HG02763 (cell line): Measurements from ENCODE around the gene TAF4.
"Not testable (repeated sequence)": the region's sequence is repeated elsewhere in the genome, so short reads cannot be mapped to it uniquely, and the experiment has no call there.

Source experiments
- ATAC-seq: cut with Tn5 transposase; IDR thresholded peaks from one replicate; pipeline ENCODE4 v1.9.1; 2021; ENCODE audit warnings: mild to moderate bottlenecking, moderate library complexity; ENCODE audit not compliant: unreplicated experiment

TAF4 gene, protein sequence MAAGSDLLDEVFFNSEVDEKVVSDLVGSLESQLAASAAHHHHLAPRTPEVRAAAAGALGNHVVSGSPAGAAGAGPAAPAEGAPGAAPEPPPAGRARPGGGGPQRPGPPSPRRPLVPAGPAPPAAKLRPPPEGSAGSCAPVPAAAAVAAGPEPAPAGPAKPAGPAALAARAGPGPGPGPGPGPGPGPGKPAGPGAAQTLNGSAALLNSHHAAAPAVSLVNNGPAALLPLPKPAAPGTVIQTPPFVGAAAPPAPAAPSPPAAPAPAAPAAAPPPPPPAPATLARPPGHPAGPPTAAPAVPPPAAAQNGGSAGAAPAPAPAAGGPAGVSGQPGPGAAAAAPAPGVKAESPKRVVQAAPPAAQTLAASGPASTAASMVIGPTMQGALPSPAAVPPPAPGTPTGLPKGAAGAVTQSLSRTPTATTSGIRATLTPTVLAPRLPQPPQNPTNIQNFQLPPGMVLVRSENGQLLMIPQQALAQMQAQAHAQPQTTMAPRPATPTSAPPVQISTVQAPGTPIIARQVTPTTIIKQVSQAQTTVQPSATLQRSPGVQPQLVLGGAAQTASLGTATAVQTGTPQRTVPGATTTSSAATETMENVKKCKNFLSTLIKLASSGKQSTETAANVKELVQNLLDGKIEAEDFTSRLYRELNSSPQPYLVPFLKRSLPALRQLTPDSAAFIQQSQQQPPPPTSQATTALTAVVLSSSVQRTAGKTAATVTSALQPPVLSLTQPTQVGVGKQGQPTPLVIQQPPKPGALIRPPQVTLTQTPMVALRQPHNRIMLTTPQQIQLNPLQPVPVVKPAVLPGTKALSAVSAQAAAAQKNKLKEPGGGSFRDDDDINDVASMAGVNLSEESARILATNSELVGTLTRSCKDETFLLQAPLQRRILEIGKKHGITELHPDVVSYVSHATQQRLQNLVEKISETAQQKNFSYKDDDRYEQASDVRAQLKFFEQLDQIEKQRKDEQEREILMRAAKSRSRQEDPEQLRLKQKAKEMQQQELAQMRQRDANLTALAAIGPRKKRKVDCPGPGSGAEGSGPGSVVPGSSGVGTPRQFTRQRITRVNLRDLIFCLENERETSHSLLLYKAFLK

DNA sequence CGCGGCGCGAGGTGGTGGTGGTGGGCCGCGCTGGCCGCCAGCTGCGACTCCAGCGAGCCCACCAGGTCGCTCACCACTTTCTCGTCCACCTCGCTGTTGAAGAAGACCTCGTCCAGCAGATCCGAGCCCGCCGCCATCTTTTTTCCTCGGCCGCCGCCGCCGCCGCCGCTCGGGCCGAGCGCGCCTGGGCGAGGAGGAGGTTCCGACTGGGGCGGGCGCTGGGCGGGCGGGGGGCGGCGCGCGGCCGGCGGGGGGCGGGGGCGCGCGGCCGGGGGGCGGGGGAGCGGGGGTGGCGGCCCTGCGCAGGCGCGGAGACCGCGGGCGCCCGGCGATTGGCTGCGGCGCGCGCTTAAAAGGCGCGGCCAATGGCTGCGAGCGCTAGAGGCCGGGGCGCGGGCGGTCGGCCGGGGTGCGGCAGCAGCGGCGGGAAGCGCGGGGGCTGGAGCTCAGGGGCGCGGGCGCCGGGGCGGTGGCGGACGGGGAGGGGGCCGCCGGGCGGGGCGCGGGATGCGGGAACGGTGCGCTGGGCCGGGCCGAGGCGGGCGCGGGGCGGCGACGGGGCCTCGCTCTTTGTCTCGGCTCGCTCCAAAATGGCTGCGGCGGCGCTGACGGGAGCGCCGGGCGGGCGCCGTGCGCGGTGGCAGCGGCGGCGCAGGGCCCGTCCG lies at the start of gene TAF4:
Gene TAF4 (minus strand): TSS at position 208 of the 665 bp plus-strand sequence. CDS start 71 bp downstream, at position 137.
- ATAC-seq, result peak; percentile 76

DNA sequence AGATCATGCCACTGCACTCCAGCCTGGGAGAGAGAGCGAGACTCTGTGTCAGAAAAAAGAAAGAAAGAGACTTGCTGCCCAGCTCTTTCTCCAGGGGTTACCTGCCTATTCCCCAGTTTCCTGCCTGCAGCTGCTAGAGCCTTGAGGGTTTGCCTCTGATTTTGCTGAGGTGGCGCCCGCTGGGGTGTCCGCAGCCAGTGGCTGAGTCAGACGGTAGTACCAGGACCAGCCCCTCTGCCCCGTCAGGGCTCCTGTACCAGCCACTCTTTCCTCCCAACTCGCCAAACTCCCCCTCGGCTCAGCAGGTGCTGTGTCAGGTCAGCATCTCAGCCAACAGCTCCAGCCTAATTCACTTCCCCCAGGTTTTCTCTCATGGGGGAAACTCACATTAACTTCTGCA lies 49.2 kb upstream of the TAF4 start:
- ATAC-seq, result no peak

DNA sequence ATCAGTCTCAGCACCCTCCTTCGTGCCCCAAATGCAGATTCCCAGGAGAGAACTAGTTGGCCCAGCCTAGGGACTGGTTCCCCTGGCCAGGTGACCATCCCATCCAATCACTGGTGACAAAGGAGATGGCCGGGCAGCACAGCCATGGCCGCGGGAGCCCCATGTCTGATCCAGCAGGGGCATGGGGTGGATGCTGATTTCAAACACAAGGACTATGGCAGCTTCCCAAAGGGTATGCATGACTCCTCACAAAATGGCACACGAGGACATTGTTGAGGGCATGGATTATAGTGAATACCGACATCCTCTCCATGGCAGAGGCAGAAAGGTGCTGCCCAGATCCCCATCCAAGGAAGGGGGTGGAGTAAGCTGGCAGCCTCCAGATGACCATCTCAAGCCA lies 46.7 kb upstream of the TAF4 start:
- ATAC-seq, result no peak

DNA sequence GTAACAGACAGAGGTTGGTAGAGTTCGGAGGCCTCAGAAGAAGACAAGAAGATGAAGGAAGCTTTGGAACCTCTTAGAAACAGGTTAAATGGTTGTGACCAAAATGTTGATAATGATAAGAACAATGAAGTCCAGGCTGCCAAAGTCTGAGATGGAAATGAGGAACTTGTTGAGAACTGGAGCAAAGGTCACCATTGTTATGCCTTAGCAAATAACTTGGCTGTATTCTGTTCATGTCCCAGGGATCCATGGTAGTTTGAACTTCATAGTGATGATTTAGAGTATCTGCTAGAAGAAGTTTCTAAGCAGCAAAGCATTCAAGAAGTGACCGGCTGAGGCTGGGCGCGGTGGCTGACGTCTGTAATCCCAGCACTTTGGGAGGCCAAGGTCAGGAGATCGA lies 45.5 kb upstream of the TAF4 start:
- no peak for ATAC-seq

DNA sequence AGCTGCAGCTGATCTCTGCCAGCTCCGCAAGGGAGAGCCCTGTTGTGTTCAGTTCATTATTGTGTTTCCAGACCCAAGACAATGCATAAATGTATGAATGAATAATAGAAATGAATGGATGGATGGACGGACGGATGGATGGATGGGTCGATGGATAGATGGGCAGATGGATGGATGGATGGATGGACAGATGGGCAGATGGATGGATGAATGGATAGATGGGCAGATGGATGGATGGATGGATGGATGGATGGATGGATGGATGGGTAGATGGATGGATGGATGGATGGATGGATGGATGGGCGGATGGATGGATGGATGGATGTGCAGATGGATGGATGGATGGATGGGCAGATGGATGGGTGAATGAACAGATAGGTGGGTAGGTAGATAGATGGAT lies 39.9 kb upstream of the TAF4 start:
- no peak for ATAC-seq

DNA sequence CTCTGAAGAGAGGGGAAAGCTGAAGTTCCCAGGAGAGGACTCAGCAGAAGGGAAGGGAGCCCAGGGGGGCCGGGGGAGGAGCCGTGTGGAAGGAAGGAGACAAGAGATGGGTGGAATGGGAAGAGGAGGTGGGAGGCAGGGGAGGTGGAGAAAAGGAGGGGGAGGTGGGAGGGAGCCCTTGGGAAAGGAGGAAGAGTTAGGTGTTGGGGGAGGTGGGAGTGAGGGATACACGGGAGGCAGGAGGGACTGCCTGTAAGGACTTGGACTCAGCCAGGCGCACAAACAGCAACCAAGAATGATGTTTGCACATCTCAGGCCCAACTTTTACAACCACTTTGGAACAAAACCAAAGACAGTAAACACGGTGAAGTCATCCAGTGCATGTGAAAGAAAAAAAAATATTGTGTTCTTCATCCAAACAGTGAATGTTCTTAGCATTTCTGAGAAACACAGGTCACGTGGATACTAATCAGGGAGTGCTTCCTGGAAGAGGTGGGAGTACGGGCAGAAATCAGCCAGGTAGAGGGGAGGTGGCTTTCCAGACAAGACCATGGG lies 39.2 kb upstream of the TAF4 start:
- ATAC-seq, result no peak

DNA sequence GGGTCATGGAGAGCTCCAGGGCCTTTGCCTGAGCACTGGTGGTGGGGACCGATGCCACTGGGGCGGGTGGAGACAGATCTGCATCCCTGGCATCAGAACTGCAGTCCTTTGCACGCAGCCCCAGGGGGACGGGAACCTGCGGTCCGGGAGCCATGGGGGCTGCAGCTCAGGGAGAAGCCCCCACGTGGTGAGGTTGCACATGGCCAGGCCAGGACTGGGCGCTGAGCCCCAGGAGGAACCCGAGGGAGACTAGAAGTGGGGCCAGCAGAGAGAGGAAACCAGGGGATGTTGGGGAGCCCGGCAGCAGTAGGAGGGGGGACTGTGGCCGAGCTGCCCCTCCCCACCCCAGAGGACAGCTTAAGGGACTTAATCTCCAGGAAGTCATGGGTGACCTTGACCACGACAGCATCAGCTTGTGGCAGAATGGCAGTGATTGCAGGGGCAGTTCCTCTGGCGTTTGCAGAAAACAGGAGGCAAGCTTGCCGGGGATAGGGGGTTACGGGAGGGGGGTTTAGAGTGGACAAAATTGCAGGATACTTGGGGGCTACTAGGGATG lies 38.6 kb upstream of the TAF4 start:
- no peak for ATAC-seq

DNA sequence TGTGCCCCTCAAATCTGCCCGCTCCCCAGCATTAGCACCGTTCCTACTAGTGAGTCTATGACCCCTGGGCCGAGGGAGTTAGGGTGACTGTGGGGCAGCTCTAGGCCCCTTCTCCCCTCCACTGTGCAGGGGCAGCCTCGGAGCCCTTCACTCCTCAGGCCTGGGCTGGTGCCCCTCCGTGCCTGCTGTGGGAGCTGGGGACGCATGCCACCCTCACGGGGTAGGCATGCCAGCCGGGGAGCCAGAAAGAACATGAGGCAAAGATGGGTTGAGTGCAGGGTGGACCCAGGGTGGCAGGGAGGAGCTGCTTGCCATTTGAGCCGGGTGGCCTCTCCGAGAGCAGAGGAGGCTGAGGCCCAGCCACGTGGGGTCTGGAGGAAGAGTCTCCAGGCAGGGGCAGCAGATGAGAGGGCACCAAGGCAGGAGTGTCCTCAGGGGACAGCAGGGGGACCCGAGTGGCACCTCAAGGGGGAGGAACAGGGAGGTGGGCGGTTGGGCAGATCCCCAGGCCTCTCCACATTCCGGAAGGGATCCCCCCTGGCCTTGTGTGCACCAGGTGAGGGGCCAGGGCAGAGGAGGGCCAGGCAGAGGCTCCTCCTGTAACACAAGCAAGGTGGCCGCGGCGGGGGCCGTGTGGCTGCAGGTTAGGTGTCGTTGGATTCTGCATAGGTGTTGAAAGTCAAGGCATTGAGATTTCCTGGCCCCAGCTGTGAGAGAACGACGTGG lies 38.0 kb upstream of the TAF4 start:
- no peak for ATAC-seq

DNA sequence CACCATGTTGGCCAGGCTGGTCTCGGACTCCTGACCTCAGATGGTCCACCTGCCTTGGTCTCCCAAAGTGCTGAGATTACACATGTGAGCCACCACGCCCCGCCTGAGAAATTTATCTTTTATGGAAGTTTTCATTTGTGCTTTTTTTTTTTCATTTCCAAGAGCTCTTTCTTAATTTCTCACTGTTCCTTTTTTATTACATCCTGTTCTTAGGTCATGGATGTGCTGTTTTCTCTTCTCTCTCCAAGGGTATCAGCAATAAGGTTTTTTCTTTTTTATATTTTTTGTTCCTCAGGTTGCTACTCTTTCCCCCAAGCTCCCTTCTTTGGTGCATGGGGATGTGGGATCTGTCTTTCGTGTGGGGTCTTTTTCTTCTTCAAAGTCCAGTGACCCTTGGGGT lies 35.4 kb upstream of the TAF4 start:
- no peak for ATAC-seq

DNA sequence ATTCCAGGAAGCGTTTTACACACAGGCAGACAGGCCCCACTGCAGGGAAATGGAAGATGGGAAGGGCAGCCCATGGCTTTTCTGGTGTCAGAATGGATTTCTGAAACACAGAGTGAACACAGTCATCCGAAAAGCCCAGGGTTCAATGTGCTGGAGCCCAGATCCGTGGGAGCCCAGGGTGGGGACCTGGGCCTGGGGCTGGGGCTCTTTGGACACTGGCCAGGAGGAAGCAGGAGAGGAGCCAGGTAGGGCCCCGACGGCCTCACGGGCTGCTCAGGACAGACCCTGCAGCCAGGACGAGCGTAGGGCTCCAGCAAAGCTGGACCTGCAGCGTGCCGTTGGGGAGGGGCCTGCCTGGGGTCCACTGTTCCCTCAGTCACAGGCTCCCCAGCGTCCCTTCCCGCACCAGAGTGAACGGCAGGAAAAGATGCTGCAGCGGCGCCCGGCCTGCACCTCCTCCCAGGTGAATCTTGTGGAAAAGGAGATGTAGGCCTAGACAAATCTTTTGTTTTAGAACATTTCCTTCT lies 32.3 kb upstream of the TAF4 start:
- no peak for ATAC-seq

DNA sequence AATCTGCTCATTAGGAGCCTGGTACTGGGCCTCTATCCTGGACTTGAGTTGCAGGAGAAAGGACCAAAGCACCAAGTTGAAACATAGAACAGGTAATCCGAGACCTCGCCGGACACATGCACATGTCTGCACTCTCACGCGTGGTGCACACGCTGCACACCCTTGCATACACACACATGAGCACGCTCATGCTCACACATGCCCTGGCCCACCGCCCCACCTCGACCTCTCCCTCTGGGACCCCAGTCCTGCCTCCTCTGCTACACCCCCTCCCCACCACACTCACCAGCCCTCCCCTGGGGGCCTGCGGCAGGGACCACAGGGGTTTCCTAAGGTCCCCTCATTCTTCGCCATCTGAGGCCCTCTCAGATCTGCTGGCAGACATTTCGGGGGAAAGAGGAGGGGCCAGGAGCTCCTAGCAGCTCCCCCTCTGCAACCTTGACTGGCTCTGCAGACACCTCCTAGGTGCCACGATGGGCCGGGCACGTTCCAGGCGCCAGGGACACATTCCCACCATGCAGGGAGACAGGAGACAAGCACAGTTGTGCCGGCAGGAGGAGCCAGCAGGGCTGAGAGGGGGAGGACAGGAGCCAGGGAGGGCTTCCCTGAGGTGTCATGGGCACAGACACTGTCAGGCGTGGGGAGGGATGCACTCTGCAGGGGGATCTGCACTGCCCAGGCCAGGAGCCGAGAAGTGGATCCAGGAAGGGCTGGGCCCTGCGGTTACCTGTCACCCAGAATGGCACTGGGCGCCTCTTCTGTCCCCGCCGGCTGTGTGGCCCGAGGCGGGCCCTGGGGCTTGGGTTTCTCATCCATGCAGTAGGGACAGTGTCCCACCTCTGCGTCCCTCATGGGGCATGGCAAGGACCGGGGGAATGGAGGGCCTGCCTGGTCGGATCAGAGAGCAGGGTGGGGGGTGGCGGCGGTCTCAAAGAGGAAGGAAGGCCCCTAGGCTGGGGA lies 31.0 kb upstream of the TAF4 start:
- no peak for ATAC-seq

DNA sequence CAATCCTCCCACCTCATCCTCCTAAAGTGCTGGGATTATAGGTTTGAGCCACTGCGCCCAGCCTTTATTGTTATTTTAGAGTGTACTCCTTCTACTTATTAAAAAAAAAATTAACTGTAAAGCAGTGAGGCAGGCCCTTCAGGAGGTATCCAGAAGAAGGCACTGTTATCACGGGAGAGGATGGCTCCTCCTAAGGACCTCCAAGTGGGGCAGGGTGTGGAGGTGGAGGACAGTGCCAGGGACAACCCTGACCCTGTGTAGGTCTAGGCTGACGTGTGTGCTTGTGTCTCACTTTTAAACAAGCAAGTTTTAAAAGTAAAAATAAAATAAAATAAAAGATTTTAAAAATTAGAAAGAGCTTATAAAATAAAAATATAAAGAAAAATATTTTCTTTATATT lies 23.7 kb upstream of the TAF4 start:
- ATAC-seq, result no peak

DNA sequence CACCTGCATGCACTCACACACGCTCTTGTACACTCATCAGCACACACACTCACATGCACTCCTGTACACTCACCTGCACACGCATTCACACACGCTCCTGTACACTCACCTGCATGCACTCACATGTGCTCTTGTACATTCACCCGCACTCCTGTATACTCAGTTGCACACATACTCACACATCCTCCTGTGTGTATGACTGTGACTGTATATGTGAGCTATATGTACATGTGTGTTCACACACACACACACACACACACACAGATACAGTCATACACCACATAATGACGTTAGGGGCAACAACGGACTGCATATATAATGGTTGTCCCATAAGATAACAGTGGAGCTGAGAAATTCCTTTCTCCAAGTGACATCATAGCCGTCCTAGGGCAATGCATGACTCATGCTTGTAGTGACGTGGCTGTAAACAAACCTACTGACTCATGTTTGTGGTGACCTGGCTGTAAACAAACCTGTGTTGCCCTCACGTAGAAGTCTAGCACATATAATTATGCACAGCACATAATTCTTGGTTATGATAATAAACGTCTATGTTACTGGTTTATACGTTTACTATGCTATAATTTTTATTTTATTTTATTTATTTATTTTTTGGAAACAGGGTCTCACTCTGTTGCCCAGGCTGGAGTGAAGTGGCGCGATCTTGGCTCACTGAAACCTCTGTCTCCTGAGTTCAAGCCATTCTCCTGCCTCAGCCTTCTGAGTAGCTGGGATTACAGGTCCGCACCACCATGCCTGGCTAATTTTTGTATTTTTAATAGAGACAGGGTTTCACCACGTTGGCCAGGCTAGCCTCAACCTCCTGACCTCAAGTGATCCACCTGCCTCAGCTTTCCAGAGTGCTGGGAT lies 22.8 kb upstream of the TAF4 start:
- ATAC-seq, result no peak

DNA sequence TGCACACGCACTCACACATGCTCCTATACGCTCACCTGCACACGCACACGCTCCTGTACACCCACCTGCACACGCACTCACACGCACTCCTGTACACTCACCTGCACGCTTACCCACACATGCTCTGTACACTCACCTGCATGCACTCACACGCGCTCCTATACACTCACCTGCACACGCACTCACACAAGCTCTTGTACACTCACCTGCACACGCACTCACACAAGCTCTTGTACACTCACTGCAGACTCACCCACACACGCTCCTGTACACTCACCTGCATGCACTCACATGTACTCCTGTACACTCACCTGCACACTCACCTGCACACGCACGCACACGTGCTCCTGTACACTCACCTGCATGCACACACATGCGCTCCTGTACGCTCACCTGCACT lies 22.0 kb upstream of the TAF4 start:
- no peak for ATAC-seq

DNA sequence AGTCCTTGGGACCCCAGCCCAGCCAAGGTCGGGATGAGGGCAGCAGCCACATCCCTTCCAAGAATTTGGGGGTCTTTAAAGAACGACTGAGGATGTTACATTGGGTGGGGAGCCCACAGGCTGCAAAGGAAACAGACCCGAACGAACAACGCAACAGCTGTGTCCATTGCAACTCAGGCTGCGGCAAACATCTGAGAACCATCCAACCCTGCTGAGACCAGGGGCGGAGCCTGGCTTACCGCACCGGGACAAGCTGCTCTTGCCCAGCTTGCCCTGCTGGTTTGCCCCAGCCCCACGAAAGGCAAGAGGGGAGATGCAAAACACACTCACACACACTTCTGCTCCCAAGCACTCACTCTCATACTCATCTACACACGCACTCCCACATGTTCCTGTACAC lies 21.5 kb upstream of the TAF4 start:
- ATAC-seq, result no peak

DNA sequence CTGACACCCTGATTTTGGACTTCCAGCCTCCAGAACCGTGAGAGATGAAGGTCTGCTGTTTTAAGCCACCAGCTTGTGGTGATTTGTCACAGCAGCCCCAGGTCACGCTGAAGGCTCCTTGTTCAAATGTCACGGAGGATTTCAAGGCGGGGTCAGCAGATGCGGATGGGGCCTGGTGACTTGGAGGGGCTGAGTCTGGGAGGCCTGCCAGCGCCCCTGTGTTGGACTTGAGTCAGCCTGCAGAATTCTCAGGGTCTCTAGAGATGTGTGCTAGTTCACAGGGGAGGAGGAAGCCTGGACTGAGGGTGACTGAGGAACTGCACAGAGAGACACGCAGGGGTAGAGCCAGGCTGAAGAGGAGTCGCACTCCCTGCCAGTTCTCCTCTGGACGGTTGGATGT lies 19.5 kb upstream of the TAF4 start:
- no peak for ATAC-seq

DNA sequence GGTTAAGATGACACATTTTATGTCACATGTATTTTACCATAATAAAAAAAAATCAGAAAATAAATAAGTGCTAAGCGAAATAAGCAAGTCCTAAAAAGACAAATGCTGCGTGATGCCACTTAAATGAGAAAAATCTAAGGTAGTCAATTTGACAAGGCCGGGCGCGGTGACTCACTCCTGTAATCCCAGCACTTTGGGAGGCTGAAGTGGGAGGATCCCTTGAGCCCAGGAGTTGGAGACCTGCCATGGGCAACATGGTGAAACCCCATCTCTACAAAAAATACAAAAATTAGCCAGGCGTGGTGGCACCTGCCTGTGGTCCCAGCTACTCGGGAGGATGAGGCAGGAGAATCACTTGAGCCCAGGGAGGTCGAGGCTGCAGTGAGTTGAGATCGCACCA lies 18.5 kb upstream of the TAF4 start:
- not testable (repeated sequence) for ATAC-seq

DNA sequence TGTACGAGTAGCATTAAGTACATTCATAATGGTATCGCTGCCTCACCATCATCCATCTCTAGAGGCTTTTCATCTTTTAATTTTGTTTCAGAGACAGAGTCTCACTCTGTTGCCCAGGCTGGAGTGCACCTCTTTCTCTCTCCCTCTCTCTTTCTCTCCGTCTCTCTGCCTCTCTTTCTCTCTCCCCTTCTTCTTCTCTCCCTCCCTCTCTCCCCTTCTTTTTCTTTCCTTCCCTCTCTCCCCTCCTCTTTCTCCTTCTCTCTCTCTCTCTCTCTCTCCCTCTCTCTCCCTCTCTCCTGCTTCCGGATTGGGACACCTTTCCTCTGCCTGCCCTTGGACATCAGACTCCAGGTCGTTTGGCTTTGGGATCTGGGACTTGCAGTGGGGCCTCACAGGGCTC lies 17.6 kb upstream of the TAF4 start:
- no peak for ATAC-seq
